Activated CD4-positive, alpha-beta memory T cell treated with anti-CD3 and anti-CD28 coated beads, Interleukin-2, amount 10 ng/mL, durations not matched to agents 7 days and 5 days (primary cell): ENCODE data around the gene TMEM17. TPM values are rescaled to one million over a fixed set of nuclear protein-coding genes. Genes with fewer than 3 reads are reported as not detected.
A peak's percentile ranks its signal among the peaks of the same experiment; 100 is the strongest.
"Not testable (repeated sequence)": the region's sequence is repeated elsewhere in the genome, so short reads cannot be mapped to it uniquely, and the experiment has no call there.

Experiments used
- CTCF ChIA-PET: fragments of 350-600 bp; sonication (Branson Sonifier 250); formaldehyde crosslinking; loops from one replicate; lab custom pipeline; 2021; ENCODE audit warnings: antibody characterized with exemption, inconsistent platforms; lab: Charles Lee
- POLR2A ChIA-PET: fragments of 350-600 bp; sonication (Branson Sonifier 250); formaldehyde crosslinking; loops from one replicate; lab custom pipeline; 2021; ENCODE audit warnings: antibody characterized with exemption; lab: Charles Lee
- DNase-seq: peaks from one replicate; pipeline ENCODE4 v3.0.0-alpha.2; 2020
- H3K27ac Mint-ChIP-seq: one replicate; pipeline ENCODE4 v1.8.0; 2021; ENCODE audit warnings: mild to moderate bottlenecking, mixed read lengths
- H3K27me3 Mint-ChIP-seq: one replicate; pipeline ENCODE4 v1.8.0; 2021; ENCODE audit warnings: mixed read lengths
- H3K36me3 Mint-ChIP-seq: one replicate; pipeline ENCODE4 v1.8.0; 2021; ENCODE audit warnings: low read depth, mixed read lengths
- H3K4me1 Mint-ChIP-seq: one replicate; pipeline ENCODE4 v1.8.0; 2021; ENCODE audit warnings: mixed read lengths
- H3K4me3 Mint-ChIP-seq: one replicate; pipeline ENCODE4 v1.8.0; 2021; ENCODE audit warnings: mild to moderate bottlenecking, mixed read lengths
- H3K9me3 Mint-ChIP-seq: one replicate; pipeline ENCODE4 v1.8.0; 2021; ENCODE audit warnings: mixed read lengths
- total RNA-seq, 2 experiments: library from RNA; stranded (reverse); gene quantifications; one replicate each; pipeline ENCODE4 v1.2.3, GENCODE V29; 2021

TMEM17 gene, protein sequence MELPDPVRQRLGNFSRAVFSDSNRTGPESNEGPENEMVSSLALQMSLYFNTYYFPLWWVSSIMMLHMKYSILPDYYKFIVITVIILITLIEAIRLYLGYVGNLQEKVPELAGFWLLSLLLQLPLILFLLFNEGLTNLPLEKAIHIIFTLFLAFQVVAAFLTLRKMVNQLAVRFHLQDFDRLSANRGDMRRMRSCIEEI
- under 1 TPM in 1 of 2 experiments, not detected in 1; 0.13 TPM for total RNA-seq

DNA sequence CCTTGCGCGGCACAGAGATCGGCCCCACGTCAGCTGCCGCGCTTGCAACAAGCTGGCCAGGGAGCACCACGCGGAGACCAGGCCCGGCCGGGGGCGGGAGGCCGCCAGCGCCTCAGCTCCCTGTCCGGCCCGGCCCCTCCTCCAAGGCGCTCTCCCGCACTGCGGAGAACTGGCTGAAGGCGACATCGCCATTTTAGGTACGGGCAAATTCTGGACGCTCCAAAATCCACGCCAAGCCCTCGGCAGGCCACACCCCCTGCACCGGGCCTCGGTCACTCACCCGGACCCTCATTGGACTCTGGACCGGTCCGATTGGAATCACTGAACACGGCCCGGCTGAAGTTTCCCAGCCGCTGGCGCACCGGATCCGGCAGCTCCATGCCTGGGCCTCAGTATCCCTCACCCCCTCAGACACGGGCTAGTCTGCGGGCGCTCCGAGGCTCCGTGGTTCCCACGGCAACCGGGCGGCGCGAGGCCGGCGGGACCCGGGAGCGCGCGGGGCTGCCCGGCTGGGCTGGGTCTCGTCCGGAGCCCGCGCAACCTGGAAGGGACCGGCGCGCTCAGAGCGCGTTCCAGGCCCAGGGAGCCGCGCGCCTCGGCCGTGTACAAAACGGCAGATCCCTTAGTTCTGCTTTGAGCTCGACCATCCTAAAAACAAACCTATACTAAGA lies at the start of gene TMEM17:
Gene TMEM17 (minus strand): TSS at position 446 of the 671 bp plus-strand sequence. CDS start 66 bp downstream, at position 380.
- POLR2A ChIA-PET = interaction anchor here (1.0 kb wide), 1 partner anchor 49 kb away, joined by 3 read pairs; no protein-coding TSS in a partner anchor
- DNase-seq = peak; percentile 31
- Mint-ChIP-seq H3K4me1 (peaks cover 8% of the 10 kb centered on the region), H3K36me3 (peaks cover 2% of the 10 kb centered on the region), H3K9me3 (no peaks in the 10 kb centered on the region), H3K4me3 (peak within 1 kb of the TSS; percentile 73), H3K27me3 (peaks cover 31% of the 10 kb centered on the region), H3K27ac (no peak within 1 kb of the TSS)
- CTCF ChIA-PET = no interaction called here

DNA sequence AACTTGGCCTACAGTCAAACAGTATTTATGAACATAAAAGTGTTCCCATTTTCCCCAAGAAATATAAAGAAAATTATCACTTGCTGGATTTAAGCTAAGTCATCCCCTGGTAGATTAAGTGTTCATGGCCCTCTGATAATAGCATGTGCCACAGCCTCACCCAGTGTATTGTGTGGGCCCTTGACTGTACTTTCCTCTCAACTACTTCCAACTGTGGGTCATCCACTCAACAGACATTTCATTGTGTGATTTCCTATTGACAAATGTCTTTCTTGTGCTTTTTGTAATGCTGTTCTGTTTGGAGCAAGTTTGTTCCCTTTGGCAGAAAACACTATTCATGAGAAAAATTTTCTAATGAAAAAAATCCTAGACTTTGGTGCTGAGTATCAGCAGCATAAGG lies 48.4 kb upstream of the TMEM17 start:
- ChIA-PET CTCF (no interaction called here), POLR2A (no interaction called here)
- Mint-ChIP-seq H3K27me3 (peaks cover 17% of the 10 kb centered on the region), H3K27ac (no peak overlapping the region), H3K4me1 (no peaks in the 10 kb centered on the region), H3K36me3 (no peaks in the 10 kb centered on the region), H3K4me3 (no peak overlapping the region), H3K9me3 (peaks cover 3% of the 10 kb centered on the region)
- DNase-seq = no peak

DNA sequence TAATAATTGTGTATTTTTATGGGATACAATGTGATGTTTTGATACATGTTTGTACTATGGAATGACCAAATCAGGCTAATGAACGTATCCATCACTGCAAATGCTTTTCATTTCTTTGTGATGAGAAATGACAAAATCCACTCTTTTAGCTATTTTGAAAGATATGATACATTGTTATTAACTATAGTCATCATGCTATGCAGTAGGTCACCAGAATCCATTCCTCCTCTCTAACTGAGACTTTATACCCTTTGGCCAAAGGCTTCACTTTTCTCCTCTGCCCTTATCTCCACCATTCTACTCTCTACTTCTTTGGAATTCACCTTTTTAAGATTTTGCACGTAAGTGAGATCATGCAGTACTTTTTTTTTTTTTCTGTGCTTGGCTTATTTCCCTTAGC lies 44.5 kb upstream of the TMEM17 start:
- peaks cover 7% of the 10 kb centered on the region for H3K27me3 Mint-ChIP-seq
- H3K36me3 Mint-ChIP-seq = no peaks in the 10 kb centered on the region
- no peak overlapping the region for H3K4me3 Mint-ChIP-seq
- CTCF ChIA-PET = no interaction called here
- POLR2A ChIA-PET = no interaction called here
- H3K9me3 Mint-ChIP-seq = no peaks in the 10 kb centered on the region
- no peak for DNase-seq
- no peak overlapping the region for H3K27ac Mint-ChIP-seq
- no peaks in the 10 kb centered on the region for H3K4me1 Mint-ChIP-seq

DNA sequence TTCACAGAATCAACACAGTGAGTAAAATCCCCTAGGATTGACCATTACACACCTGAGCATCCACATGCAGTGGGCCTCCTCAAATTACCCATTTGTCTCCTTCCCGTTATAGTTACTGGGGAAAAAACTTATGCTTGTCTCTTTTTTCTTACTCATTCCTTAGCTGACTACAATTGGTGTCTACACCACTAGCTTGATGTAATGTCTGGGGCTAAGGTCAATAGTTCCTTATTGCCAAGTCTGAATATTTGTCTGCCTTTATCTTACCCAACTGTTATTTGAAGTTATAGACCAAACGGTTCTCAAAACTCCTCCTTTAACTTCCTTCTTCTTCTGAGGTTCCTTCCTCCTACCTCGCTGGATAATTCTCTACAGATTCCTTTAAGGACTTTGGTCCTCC lies 41.9 kb upstream of the TMEM17 start:
- POLR2A ChIA-PET = no interaction called here
- Mint-ChIP-seq H3K9me3 (no peaks in the 10 kb centered on the region), H3K4me1 (no peaks in the 10 kb centered on the region), H3K27ac (no peak overlapping the region), H3K4me3 (no peak overlapping the region), H3K27me3 (peaks cover 3% of the 10 kb centered on the region), H3K36me3 (no peaks in the 10 kb centered on the region)
- CTCF ChIA-PET = interaction anchor here (0.6 kb wide), 1 partner anchor 682 kb away, joined by 3 read pairs; no protein-coding TSS in a partner anchor
- DNase-seq = no peak

DNA sequence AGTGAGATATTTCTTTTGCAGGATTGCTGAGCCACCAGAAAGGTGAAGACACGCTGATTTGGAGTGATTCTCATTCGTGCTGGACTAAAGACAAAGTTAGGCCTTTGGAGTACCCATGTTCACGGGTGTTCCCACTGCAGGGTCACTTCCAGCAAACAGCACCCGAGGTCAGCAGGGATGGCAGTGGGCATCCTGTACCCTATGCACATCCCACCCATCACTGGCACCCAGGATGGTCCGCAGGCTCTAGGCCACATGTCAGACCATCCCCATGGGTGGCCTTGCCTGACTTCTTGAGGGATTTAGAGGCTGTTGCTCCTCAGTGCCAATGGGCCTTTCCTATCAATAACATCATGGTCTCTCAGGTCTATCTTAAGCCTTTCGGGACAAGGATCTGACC lies 39.3 kb upstream of the TMEM17 start:
- ChIA-PET CTCF (no interaction called here), POLR2A (no interaction called here)
- Mint-ChIP-seq H3K4me3 (no peak overlapping the region), H3K27me3 (peaks cover 1% of the 10 kb centered on the region), H3K4me1 (no peaks in the 10 kb centered on the region), H3K9me3 (no peaks in the 10 kb centered on the region), H3K27ac (no peak overlapping the region), H3K36me3 (no peaks in the 10 kb centered on the region)
- DNase-seq = no peak

DNA sequence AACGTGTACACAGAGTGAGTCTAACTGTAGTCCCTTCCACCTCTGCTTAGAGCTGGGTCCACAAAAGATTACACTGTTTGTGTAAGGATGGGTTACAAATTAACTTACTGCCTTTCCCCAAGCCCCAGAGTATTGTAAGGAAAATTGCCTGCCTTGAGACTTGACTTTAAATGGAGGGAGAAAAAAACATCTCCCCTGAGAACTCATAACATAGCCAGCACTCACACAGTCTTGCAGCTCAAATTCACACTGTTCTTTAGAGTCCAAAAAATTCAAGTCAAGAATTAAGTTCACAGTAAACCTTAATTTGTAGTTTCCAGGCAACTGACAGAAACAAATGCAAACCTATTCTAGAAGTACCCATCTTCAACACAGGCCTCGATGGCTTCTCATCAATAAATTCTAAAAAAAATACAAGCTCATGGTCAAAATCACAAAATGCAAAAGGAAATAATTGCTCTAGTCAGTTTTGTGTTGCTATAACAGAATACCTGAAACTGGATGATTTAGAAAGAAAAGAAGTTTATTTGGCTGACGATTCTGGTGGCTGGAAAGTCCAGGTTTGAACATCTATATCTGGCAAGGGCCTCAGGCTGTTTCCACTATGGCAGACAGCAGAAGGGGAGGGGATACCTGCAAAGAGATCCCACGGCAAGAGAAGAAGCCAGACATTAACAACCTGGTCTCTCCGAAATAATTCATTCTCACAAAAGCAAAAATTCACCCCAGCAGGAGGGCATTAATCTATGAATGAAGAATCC lies 34.6 kb upstream of the TMEM17 start:
- H3K9me3 Mint-ChIP-seq = no peaks in the 10 kb centered on the region
- no peak for DNase-seq
- no peaks in the 10 kb centered on the region for H3K4me1 Mint-ChIP-seq
- H3K36me3 Mint-ChIP-seq = no peaks in the 10 kb centered on the region
- H3K27me3 Mint-ChIP-seq = peaks cover 7% of the 10 kb centered on the region
- no peak overlapping the region for H3K4me3 Mint-ChIP-seq
- ChIA-PET CTCF (interaction anchor here (0.5 kb wide), 1 partner anchor 1338 kb away, joined by 3 read pairs; no protein-coding TSS in a partner anchor), POLR2A (no interaction called here)
- H3K27ac Mint-ChIP-seq = no peak overlapping the region

DNA sequence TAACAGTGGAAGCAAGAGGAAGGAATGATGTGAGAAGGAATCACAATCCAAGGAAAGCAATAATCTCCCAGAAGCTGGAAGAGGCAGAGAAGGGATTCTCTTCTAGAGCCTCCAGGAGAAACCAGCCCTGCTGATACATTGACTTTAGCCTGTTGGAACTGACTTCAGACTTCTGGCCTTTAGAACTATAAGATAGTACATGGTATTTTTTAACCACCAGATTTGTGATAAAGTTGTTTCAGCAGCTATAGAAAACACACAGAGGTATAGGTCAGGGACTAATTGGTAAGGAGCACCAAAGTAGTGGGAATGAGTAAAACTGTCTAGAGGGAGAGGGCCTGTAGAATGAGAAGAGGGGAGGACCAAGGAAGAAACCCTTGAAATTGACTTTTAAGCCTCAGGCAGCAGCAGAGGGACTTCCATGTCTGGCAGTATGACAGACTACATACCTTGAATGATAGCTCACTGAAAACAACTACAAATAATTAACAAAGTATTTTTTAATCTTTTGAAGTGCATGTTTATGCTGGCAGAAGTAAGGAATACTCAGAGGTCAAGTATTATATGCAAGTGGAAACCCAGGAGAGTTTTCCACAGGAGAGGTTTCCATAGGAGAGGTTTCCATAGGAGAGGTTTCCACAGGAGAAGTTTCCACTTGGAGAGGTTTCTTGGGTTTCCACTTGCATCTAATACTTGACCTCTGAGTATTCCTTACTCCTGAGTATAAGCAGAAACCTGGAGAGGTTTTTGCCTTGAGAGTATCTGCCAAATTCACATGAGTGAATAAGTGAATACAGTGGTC lies 33.8 kb upstream of the TMEM17 start:
- H3K27me3 Mint-ChIP-seq = peaks cover 7% of the 10 kb centered on the region
- POLR2A ChIA-PET = no interaction called here
- no peaks in the 10 kb centered on the region for H3K4me1 Mint-ChIP-seq
- H3K4me3 Mint-ChIP-seq = no peak overlapping the region
- CTCF ChIA-PET = no interaction called here
- DNase-seq = no peak
- no peak overlapping the region for H3K27ac Mint-ChIP-seq
- H3K36me3 Mint-ChIP-seq = no peaks in the 10 kb centered on the region
- H3K9me3 Mint-ChIP-seq = no peaks in the 10 kb centered on the region

DNA sequence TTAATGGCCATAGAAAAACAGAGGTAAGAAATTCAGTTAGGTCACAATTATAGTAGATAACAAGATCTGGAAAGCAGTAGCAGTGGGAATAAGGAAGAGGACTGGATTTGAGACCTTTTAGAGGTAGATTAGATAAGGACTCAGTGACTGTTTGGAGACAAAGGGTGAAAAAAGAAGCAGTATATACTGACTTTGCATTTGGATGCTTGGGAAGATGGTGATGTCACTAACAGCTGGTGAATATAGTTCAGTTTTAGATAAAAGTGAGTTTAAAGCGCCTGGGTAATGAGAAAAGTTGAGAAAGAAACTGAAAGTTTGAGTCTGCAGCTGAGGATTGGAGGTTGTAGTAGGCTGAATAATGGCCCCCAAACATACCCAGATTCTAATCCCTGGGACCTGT lies 32.8 kb upstream of the TMEM17 start:
- H3K4me1 Mint-ChIP-seq = no peaks in the 10 kb centered on the region
- no peak for DNase-seq
- ChIA-PET POLR2A (no interaction called here), CTCF (no interaction called here)
- H3K27ac Mint-ChIP-seq = no peak overlapping the region
- peaks cover 7% of the 10 kb centered on the region for H3K27me3 Mint-ChIP-seq
- no peaks in the 10 kb centered on the region for H3K36me3 Mint-ChIP-seq
- H3K9me3 Mint-ChIP-seq = no peaks in the 10 kb centered on the region
- no peak overlapping the region for H3K4me3 Mint-ChIP-seq

DNA sequence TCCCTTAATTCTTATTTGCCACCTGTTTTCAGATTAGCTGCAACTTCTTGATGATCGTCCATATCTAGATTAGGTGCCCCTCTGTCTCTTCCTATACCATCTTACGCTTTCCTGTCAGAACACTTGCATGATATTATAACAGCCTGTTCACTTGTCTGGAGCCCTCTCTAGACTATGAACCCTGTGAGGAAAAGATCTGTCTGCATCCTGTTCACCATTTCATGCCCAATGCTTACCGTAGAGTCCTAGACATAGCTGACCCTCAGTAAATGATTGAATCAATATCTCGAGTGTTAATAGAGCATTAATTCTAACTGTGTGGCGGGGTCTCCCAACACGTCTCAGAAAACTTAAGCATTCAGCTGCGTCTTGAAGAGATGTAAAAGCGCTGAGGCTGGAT lies 31.8 kb upstream of the TMEM17 start:
- Mint-ChIP-seq H3K27me3 (peaks cover 7% of the 10 kb centered on the region), H3K4me3 (no peak overlapping the region), H3K4me1 (no peaks in the 10 kb centered on the region), H3K9me3 (peaks cover 5% of the 10 kb centered on the region), H3K27ac (no peak overlapping the region), H3K36me3 (no peaks in the 10 kb centered on the region)
- POLR2A ChIA-PET = no interaction called here
- no peak for DNase-seq
- CTCF ChIA-PET = no interaction called here

DNA sequence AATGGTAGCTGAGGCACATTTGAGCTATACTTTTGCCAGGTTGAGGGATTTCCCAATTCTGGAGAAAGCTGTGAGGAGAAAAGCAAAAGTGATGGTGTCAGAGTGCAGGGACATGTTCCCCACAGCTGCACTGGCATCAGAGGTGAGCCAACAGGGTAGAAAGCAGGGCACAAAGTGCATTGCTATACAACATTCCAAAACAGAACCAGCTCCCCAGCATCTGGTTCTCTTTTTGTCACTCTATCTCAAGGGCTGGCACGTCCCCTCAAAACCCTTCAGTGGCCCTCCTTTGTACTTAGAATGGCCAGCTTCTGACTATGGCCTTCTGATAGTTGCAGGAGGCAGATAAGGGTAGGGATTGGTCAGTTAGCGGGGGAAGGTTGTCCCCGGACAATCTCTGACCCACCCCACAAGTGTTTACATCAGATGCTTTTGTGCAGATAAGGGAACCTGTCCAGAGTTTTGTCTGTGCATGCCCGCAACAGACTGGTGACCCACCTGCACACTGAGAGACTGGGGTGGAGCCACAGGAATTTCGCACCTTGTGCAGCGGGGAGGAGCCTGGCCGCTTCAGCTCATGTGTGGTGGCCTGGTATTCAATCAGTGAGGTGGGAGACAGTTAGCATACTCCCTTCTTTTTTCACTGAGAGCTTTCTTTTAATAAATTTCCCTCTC lies 31.0 kb upstream of the TMEM17 start:
- peaks cover 5% of the 10 kb centered on the region for H3K27me3 Mint-ChIP-seq
- no peak for DNase-seq
- H3K27ac Mint-ChIP-seq = no peak overlapping the region
- ChIA-PET POLR2A (no interaction called here), CTCF (no interaction called here)
- no peaks in the 10 kb centered on the region for H3K4me1 Mint-ChIP-seq
- no peaks in the 10 kb centered on the region for H3K36me3 Mint-ChIP-seq
- peaks cover 5% of the 10 kb centered on the region for H3K9me3 Mint-ChIP-seq
- no peak overlapping the region for H3K4me3 Mint-ChIP-seq

DNA sequence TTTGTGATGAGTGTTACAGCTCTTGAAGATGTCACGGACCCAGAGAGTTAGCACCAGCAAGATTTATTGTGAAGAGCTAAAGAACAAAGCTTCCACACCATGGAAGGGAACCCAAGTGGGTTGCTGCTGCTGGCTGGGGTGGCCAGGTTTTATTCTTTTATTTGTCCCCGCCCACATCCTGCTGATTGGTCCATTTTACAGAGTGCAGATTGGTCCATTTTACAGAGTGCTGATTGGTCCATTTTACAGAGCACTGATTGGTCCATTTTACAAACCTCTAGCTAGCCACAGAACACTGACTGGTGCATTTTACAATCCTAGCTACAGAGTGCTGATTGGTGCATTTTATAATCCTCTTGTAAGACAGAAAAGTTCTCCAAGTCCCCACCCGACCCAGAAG lies 29.5 kb upstream of the TMEM17 start:
- H3K36me3 Mint-ChIP-seq, H3K27ac Mint-ChIP-seq, H3K9me3 Mint-ChIP-seq, DNase-seq, H3K27me3 Mint-ChIP-seq, H3K4me3 Mint-ChIP-seq, H3K4me1 Mint-ChIP-seq, POLR2A ChIA-PET, CTCF ChIA-PET: not testable (repeated sequence)

DNA sequence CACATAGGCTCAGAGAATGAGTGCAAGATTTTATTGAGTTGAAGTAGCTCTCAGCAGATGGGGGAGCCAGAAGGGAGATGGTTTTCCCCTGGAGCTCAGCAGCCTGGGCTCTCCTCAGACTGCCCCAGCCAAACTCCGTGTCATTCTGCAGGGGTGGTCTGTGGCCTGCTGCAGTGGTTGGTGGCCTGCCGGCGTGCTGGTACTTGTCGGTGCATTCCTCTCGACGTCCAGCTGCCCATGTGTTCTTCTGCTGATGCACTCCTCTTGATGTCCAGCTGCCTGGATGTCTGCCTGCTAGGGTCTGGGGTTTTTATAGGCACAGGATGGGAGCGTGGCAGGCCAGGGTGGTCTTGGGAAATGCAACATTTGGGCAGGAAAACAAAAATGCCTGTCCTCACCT lies 25.6 kb upstream of the TMEM17 start:
- Mint-ChIP-seq H3K9me3 (peaks cover 5% of the 10 kb centered on the region), H3K4me3 (no peak overlapping the region), H3K4me1 (no peaks in the 10 kb centered on the region), H3K27me3 (peaks cover 2% of the 10 kb centered on the region), H3K27ac (no peak overlapping the region), H3K36me3 (no peaks in the 10 kb centered on the region)
- ChIA-PET CTCF (no interaction called here), POLR2A (no interaction called here)
- no peak for DNase-seq
